GM19372 (cell line): ENCODE measurements around the gene THPO.

Experiments
- ATAC-seq: cut with Tn5 transposase; IDR thresholded peaks from one replicate; pipeline ENCODE4 v1.9.1; 2021; ENCODE audit warnings: mild to moderate bottlenecking, low read depth, moderate library complexity; ENCODE audit not compliant: unreplicated experiment

The THPO gene

DNA sequence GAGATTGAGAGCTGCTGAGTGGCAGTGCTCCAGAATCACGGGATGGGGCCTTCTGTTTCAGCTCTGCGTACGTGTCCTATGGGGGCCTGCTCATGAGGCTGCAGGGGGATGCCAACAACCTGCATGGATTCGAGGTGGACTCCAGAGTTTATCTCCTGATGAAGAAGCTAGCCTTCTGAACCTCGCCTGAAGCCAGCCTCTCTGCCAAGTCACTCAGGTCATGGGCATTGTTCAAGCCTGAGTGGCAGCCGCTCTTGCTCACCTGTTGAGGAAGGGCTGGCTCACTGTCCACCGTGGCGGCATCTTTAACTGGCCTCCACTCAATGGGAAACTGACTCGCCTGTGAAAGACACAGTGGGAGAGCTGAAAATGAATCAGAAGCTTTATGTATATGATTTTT lies 9.9 kb downstream of the THPO start:
- ATAC-seq, result no peak

- ATAC-seq, result no peak
These were observed 11.3 kb downstream of the THPO start for GRCh38 chr3:184366619-184367289.

DNA sequence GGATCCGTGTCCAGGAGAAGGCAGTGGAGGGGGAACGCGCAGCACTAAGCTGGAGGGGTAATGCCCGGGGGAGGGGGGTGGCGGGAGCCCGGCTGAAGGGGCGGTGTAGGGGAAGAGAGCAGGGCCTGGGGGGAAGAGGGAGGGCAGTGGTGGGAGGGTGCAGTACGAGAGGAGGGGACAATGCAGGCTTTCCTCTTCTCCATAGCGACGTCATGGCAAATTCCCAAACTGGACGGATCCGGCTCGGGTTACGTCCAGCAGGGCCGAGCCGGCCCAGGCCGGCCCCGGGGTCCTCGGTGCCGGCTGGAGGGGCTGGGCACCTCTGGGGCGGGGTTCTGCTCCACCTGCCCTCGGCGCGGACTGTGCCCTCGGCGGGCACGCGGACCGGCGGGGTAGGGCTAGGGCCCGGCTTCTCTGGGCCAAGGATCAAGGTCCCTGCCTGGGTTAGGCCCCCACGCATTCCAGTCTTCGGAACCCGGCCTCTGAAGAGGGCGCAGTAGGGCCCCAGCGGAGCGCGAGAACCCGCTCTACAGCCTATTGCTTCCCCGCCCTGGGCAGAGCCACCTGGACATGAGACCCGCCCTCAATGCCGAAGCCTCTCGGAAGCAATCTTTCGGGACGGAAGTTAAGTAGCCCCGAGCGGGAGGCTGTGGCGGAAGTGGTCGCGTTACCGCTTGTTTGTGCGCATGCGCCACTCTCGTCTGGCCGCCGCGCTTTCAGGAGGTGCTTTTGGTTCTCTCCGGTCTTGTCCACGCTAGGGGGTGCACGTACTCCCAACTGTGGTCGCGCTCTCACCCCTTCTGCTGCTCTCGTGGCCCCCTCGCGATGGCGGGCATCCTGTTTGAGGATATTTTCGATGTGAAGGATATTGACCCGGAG lies 15.1 kb downstream of the THPO start:
- peak; percentile 83 for ATAC-seq

- ATAC-seq, result no peak
These were observed 15.9 kb downstream of the THPO start for GRCh38 chr3:184361932-184362667.

DNA sequence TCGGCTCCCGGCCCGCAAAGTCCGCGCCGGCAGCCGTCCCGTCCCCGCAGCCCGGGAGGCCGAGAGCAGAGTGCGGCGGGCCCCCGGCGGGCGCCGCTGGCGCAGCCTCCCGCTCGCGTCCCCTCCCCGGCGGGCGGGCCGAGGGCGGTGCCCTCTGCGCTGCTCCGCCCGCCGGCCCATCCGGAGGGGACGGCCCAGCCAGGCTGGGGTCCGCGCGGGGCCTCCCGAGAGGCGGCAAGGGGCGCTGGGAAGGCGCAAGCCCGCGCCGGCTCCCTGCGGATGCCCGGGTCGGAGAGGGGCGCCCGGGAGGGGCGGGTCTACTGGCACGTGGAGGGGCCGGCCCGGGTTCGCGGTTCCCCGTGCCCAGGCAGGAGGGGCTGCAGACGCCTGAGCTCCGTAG lies 16.5 kb downstream of the THPO start, which contains the start of the genes CLCN2 and POLR2H:
Gene CLCN2 (minus strand): TSS at position 74 of the 400 bp plus-strand sequence. CDS start 126 bp downstream, outside the sequence.
Gene POLR2H (plus strand): TSS at position 179 of the 400 bp plus-strand sequence. CDS start 1,783 bp downstream, outside the sequence.
- peak; percentile 35 for ATAC-seq

GRCh38 chr3:184360929-184361531 lies 17.0 kb downstream of the THPO start:
- ATAC-seq, result peak; percentile 3

DNA sequence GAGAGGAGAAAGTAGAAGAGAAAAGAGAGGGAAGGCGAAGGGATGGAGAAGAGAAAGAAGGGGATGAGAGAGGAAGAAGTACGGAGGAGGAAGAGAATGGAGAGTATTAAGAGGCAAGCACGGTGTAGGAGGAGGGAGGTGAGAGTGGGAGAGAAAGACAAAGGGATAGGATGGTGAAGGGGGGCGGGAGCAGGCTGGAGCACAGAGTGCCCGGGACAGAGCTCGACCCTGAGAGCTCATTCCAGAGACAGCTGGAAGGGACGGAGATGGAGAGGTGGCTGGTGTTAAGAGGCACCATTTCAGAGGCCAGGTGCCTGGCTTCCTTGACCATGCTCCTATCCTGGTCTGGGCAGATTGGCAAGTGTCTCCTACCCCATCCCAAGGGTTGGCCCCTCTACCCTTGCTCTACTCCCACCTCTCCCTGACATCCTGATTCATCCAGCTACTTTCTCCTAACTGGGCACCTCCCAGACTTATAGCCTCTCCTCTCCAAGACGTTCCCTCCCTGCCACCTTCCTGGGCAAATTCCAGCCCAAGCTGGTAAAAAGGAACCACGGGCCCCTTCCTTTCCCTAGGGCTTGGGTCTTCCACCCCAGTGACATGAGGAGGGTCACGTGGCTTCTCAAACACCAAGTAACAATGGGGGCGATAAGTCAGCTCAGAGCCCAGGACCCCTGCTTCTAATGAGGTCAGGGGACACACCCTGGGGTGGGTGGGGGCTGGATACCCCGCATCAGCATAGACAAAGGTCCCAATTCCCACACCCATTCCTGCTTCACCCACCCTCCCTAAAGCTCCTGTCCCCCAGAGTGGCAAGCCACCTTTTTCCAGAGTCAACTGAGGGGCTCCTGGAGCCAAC lies 17.7 kb downstream of the THPO start:
- ATAC-seq, result no peak

- ATAC-seq, result no peak
These were observed 18.4 kb downstream of the THPO start for GRCh38 chr3:184359610-184360009.

DNA sequence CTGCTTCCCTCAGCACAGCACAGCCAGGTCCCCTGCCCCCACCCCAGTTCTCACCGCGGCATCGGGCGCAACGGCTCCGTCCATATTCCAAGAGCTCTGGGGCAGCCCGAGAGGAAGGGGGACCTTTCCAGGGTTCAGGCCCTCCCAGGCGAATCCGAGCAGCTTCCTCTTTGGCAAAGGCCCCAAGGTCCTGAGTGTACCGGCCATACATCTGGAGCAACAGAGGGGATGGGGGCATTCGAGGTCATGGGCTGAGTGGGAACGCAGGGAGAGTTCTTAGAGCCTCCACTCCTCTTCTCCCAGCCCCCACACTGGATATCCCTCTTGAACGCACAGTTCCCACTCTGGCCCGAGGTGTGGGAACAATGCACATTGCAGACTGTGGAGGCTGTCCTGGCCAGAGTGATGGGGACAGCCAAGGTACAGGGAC lies 19.1 kb downstream of the THPO start:
- no peak for ATAC-seq

GRCh38 chr3:184358124-184358767 lies 19.8 kb downstream of the THPO start:
- no peak for ATAC-seq

DNA sequence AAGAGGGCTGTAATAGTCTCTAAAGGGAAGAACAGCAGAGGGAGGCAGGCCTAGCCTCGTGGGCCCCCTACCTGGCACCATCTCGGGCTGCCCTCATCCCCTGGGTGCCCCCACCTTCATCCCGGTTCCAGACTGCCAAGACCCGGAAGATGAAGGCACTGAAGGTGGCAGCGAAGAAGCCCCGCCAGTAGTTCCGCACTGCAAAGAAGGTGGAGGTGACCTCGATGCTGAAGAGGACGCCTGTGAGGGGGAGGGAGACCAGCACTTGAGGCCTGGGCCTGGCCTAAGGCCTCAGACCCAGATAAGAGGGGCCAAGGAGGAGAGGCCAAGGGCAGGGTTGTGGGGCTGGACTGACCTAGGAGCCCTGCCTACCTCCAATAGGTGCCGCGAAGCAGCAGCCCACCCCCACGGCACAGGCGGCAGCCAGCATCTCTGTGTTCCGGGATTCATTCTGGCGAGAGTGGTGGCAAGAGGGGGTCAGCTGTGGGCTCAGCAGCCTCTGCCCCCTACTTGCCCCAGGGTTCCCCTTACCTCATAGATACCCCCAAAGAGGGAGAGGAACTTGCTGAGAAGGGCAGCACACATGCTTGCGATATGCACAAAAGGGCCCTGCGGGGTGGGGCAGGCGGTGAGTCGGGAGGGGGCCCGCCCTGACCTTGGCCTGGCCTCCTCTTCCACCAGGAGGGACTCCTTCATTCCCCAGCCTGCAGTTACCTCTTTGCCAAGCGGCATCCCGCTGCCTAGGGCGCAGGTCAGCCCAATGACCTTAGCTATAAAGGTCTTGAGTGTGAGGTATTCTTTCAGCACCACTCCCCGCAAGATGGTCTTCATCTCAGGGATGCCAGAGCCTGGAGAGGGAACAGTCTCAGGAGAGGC lies 20.5 kb downstream of the THPO start:
- no peak for ATAC-seq

DNA sequence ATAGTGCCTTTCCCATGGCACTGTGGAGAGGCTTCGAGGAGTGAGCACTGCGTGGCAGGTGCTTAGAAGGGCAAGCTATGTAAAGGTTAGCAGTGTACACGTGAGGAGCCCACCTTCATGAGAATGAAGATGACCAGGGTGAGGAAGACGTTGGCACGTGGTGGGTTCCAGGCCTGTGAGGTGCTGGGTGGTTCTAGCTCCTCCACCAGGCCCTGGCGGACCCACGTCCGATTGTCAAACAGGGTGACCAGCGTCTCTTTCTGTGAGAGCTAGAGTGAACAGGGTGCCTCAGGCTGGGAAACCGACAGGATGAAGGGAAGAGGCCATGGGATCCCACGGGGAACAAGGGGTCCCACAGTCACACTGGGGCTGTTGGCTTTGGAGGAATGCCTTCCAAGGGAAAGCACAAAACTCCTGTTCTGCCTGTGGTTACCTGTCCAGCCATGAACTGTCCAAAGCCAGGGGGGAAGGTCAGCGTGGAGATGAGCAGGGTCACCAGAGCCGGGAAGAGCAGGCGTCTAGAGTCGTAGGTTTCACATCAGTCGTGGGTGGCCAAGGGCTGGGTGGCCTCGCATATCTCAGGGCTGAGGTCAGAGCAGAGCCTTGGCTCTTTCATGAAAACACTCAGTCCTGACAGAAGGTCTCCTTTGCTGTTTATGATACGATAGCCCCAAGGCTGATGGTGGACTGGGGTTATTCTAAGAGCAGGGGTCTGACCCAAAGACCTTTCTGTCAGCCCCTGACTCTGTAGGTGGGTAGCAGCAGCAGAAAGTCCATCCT lies 22.6 kb downstream of the THPO start:
- no peak for ATAC-seq

DNA sequence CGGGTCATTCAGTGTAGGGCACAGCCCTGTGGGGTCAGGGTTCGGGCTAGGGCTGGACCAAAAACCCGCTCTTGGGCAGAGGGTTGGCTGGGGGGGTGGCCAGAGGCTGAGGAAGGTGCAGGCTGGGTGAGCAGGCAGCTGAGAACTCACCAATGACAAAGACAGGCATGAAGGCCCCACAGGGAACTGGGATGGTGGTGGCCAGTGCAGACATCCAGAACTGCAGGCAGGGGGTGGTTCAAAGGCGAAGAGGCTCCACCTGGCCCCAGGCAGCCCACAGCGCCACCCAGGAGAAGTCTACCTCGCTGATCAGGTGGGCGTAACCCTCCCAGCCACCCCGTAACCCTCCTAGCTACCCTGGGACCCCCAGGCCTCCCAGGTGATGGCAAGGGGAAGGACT lies 23.3 kb downstream of the THPO start:
- no peak for ATAC-seq

DNA sequence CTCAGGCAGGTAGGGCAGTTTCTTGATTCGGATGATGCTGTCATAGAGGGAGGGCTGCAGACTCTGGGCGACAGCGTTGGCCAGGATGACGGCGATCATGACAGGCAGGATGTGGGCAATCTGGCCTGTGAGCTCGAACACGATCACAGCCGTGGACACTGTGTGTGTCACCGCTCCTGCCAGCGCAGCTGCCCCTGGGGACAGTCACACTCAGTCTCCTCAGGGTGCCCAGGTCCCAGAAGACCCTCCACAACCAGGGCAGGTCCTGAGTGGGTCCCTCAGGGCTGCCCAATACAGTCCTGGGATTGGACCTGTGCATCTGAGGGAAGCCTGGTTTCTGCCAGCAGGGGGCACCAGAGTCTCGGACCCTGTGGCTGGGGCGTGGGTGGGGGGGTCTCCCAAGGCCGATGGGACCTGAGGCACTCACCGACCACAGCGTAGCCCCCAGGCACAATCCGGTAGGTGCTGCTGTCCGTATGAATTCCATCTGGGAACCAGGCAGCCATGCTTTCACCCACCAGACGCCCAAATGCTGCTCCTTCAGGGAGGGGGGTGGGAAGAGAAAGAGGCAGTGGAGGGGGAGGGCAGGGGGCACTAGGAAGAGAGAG lies 23.8 kb downstream of the THPO start:
- ATAC-seq, result peak; percentile 49

DNA sequence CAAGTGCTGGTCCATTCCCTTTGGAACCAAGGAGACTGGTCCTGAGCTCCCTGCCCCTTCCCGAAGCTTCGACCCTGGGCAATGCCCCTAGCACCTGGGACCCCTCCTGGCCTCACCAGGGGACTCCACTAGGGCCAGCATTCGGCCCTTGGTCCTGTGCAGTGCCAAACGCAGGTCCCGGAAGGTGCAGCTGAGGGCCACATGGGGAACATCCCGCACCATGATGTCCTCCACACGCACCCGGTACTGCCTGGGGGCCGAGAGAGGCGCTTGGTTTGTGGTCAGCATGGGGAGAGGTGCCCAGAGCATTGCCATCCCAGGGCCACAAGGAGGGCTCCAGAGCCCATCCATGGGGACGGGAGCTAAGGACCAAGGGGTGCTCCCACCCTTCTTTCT lies 24.5 kb downstream of the THPO start:
- ATAC-seq, result no peak

DNA sequence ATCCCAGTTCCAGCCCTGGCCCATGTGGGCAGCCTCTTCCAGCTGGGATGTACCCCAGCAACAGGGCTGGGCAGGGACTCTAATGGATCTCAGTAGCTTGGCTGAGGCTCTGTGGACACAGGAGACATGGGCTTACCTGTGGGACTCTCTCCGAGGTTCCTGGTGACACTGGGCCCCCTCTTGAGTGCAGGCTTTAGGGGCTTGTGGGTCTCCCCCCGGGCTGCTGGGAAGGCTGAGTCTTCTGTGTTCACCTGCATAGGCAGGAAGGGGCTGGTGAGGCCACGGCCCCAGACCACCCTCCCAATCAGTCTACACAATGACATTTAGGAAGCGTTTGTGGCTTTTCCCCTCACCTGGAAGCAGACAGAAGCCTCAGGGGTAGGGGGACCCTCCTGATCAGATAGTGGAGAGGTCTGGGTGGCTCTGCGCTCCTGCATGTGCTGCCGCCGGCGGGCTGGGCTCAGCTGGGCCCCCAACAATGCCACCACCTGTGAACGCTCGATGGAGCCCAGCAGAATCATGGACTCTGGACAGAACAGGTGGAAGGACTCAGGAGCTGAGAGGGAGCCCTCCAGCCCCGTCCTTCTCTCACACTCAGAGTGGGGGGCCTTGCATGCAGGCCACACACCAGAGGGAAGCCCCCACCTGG lies 25.0 kb downstream of the THPO start:
- no peak for ATAC-seq
